OCI-LY3 (cell line): Measurements from ENCODE around the gene FAM24A.

Source experiments
- H2AFZ ChIP-seq: fragments of 200-600, 300-600 bp; shearing (Covaris generic); 2 replicates; pipeline ENCODE4 v1.6.0; 2014; ENCODE audit warnings: antibody characterized with exemption, low read depth, low read length
- H3K27ac ChIP-seq: fragments of 200-600, 300-600 bp; sonication (generic); 2 replicates; pipeline ENCODE4 v1.5.1; 2014; ENCODE audit warnings: mild to moderate bottlenecking, low read length, moderate library complexity, mixed read lengths
- H3K27me3 ChIP-seq: fragments of 200-600, 300-600 bp; sonication (generic); 2 replicates; pipeline ENCODE4 v1.6.1; 2014; ENCODE audit warnings: low read depth, low read length, mixed read lengths
- H3K36me3 ChIP-seq: fragments of 200-600, 300-600 bp; sonication (generic); replicated peaks from 2 replicates; pipeline ENCODE3; 2014; ENCODE audit warnings: low read depth, low read length, mixed read lengths
- H3K4me1 ChIP-seq: fragments of 300-600, 200-600 bp; sonication (generic); 2 replicates; pipeline ENCODE4 v1.6.1; 2014; ENCODE audit warnings: low read length, mixed read lengths
- H3K4me2 ChIP-seq: fragments of 200-600, 300-600 bp; sonication (generic); 2 replicates; pipeline ENCODE4 v1.6.1; 2014; ENCODE audit warnings: low read length, mixed read lengths
- H3K4me3 ChIP-seq: fragments of 300-600, 200-600 bp; sonication (generic); 2 replicates; pipeline ENCODE4 v1.5.1; 2014; ENCODE audit warnings: antibody characterized with exemption, mild to moderate bottlenecking, low read length, moderate library complexity
- H3K79me2 ChIP-seq: fragments of 300-600, 200-600 bp; shearing (Covaris generic); 2 replicates; pipeline ENCODE4 v1.6.1; 2014; ENCODE audit warnings: mild to moderate bottlenecking, low read length, mixed read lengths
- H3K9ac ChIP-seq: fragments of 300-600, 200-600 bp; shearing (Covaris generic); 2 replicates; pipeline ENCODE4 v1.6.0; 2014; ENCODE audit warnings: mild to moderate bottlenecking, low read length, moderate library complexity
- H3K9me3 ChIP-seq: fragments of 200-600, 300-600 bp; shearing (Covaris generic); 2 replicates; pipeline ENCODE4 v1.6.1; 2014; ENCODE audit warnings: low read length, mixed read lengths; ENCODE audit not compliant: insufficient read depth
- H4K20me1 ChIP-seq: fragments of 200-600, 300-600 bp; sonication (generic); 2 replicates; pipeline ENCODE4 v1.6.1; 2016; ENCODE audit warnings: low read length, mixed read lengths; ENCODE audit not compliant: insufficient read depth
- EZH2phosphoT487 ChIP-seq: fragments of 200-600 bp; shearing (Covaris generic); IDR thresholded peaks from 2 replicates; pipeline ENCODE4 v1.6.1; 2018; ENCODE audit warnings: antibody characterized with exemption, mixed run types, low read depth
- TF ChIP-seq, protein P1 (sequence below): fragments of 200-600, 300-600 bp; sonication (generic); IDR thresholded peaks from 2 replicates; pipeline ENCODE4 v1.5.1; 2014; ENCODE audit warnings: antibody characterized with exemption, low read length, low read depth

FAM24A gene

DNA sequence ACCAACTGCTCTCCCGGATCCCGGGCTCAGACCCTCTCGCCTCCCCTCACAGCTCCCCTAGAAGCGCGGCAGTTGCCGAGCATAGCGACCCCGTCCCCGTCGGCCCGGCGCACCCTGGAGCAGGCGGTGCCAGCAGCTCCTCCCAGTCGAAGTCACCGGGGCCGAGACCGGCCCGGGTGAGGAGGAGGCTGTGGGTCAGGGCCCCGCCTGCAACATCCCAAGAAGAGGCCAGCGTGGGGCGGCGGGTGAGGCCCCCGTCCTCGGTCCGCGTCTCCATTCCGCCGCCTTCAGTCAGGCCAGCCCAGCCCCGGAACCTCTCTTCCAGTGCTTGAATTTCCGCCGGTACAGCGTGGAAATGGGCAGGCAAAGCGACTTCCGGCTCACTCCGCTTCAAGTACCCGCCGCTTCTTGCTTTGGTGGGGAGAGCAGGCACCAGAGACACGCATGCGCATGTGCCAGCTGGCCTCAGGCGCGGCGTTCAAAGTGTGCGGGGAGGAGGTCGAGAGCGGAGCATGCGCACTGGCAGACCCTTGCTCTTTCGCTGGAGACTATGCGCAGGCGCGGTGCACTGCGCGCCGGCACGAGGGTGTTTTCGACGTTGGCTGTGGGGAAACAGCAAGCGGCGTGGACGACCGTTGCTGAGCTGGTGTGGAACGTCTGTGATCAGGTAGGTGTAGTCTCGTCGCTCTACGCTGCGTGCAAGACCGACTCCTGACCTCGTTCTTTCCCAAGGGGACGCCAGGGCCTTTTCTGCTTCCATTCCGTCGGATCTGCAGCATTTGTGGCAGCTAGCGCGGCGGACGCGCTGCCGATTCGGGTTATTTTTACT is 43.7 kb downstream of the FAM24A start, which contains the start of gene C10orf88:
C10orf88 (minus strand) TSS at position 326 of the 829 bp plus-strand sequence; CDS start at position 277, 49 bp downstream.
- TF ChIP-seq, protein P1, sequence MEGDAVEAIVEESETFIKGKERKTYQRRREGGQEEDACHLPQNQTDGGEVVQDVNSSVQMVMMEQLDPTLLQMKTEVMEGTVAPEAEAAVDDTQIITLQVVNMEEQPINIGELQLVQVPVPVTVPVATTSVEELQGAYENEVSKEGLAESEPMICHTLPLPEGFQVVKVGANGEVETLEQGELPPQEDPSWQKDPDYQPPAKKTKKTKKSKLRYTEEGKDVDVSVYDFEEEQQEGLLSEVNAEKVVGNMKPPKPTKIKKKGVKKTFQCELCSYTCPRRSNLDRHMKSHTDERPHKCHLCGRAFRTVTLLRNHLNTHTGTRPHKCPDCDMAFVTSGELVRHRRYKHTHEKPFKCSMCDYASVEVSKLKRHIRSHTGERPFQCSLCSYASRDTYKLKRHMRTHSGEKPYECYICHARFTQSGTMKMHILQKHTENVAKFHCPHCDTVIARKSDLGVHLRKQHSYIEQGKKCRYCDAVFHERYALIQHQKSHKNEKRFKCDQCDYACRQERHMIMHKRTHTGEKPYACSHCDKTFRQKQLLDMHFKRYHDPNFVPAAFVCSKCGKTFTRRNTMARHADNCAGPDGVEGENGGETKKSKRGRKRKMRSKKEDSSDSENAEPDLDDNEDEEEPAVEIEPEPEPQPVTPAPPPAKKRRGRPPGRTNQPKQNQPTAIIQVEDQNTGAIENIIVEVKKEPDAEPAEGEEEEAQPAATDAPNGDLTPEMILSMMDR = no peak
- TF ChIP-seq EZH2phosphoT487 = no peak
- Histone ChIP-seq H3K4me1 (peaks cover 5% of the 10 kb centered on the region), H4K20me1 (no peaks in the 10 kb centered on the region), H3K9ac (peak within 1 kb of the TSS; percentile 74), H3K9me3 (no peaks in the 10 kb centered on the region), H3K4me2 (peak within 1 kb of the TSS; percentile 87), H2AFZ (peak within 1 kb of the TSS; percentile 64), H3K79me2 (peaks cover 4% of the 10 kb centered on the region), H3K27ac (peak within 1 kb of the TSS; percentile 46), H3K4me3 (peak within 1 kb of the TSS; percentile 90), H3K27me3 (no peaks in the 10 kb centered on the region), H3K36me3 (no peaks in the 10 kb centered on the region)

GRCh38 chr10:122954731-122955050 is 44.3 kb downstream of the FAM24A start:
- Histone ChIP-seq H3K27ac (no peak overlapping the region), H3K36me3 (no peaks in the 10 kb centered on the region), H4K20me1 (no peaks in the 10 kb centered on the region), H3K9me3 (no peaks in the 10 kb centered on the region), H3K4me2 (peak overlapping the region; percentile 60), H3K27me3 (no peaks in the 10 kb centered on the region), H3K79me2 (peaks cover 4% of the 10 kb centered on the region), H3K9ac (no peak overlapping the region), H2AFZ (peak overlapping the region; percentile 60), H3K4me3 (peak overlapping the region; percentile 90), H3K4me1 (peaks cover 5% of the 10 kb centered on the region)
- TF ChIP-seq, protein P1 = no peak
- TF ChIP-seq EZH2phosphoT487 = no peak

DNA sequence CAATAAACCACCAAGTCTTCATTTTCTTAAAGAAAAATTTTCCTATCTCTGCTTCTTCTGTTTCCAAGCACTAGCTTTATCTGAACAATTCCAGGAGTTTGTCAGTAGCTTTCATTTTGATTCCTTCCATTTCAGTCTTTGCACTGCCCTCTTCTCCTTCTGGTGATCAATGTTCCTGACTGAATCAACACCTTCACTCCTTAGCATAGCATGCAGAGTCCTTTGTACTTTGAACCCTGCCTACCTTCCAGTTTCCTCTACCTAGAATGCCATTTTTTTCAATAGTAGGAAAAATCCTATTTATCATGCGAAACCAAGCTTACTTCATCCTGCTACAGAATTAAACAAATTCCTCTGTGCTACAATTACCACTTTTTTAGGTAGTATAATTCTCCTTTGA is 45.5 kb downstream of the FAM24A start:
- H3K9me3 ChIP-seq = no peaks in the 10 kb centered on the region
- TF ChIP-seq, protein P1 = no peak
- no peak for TF ChIP-seq EZH2phosphoT487
- H3K9ac ChIP-seq = no peak overlapping the region
- H3K27ac ChIP-seq = no peak overlapping the region
- H4K20me1 ChIP-seq = no peaks in the 10 kb centered on the region
- no peak overlapping the region for H2AFZ ChIP-seq
- no peaks in the 10 kb centered on the region for H3K27me3 ChIP-seq
- H3K4me2 ChIP-seq = no peak overlapping the region
- no peak overlapping the region for H3K4me3 ChIP-seq
- peaks cover 4% of the 10 kb centered on the region for H3K79me2 ChIP-seq
- H3K36me3 ChIP-seq = no peaks in the 10 kb centered on the region
- peaks cover 5% of the 10 kb centered on the region for H3K4me1 ChIP-seq

GRCh38 chr10:122957474-122957873 is 47.1 kb downstream of the FAM24A start:
- Histone ChIP-seq H3K4me2 (no peak overlapping the region), H3K4me3 (no peak overlapping the region), H4K20me1 (no peaks in the 10 kb centered on the region), H3K79me2 (peaks cover 4% of the 10 kb centered on the region), H3K36me3 (no peaks in the 10 kb centered on the region), H3K9ac (no peak overlapping the region), H3K4me1 (peaks cover 5% of the 10 kb centered on the region), H3K9me3 (no peaks in the 10 kb centered on the region), H3K27me3 (no peaks in the 10 kb centered on the region), H3K27ac (no peak overlapping the region), H2AFZ (no peak overlapping the region)
- no peak for TF ChIP-seq EZH2phosphoT487
- TF ChIP-seq, protein P1 = no peak
